Lower leg skin (tissue), 4 donors: ENCODE results near the gene PCED1A. TPM values are rescaled to one million over a fixed set of nuclear protein-coding genes. Genes with fewer than 3 reads are reported as not detected.

ENCODE experiments used
- DNase-seq, 2 donors: peaks; one replicate each; pipeline ENCODE4 v3.0.0-alpha.2; 2019; ENCODE audit warnings: low spot score in 2 of 2
- H3K4me3 ChIP-seq: fragments of 200-600 bp; sonication (generic); 2 replicates; pipeline ENCODE4 v1.5.1; 2017; ENCODE audit warnings: mild to moderate bottlenecking, low read depth; ENCODE audit not compliant: poor library complexity, severe bottlenecking
- CTCF ChIP-seq, 3 donors: fragments of 450-650 bp; IDR thresholded peaks; one replicate each; pipeline ENCODE4 v1.5.1; 2016; ENCODE audit warnings: antibody characterized with exemption in 3 of 3, mild to moderate bottlenecking in 3 of 3, moderate library complexity in 2 of 3
- POLR2A ChIP-seq, 2 donors: fragments of 450-650 bp; IDR thresholded peaks; one replicate each; pipeline ENCODE4 v1.6.1; 2016 to 2017; ENCODE audit warnings: antibody characterized with exemption in 2 of 2, mild to moderate bottlenecking in 1 of 2, moderate library complexity in 1 of 2
- WGBS, 2 donors: methylation state at CpG; one replicate each; pipeline ENCODE4 v1.1.5; 2018; 5-methylcytosine and 5-hydroxymethylcytosine counted together
- intact Hi-C: fragments of 100-400 bp; cut with DNase I; formaldehyde crosslinking; loops from one replicate; pipeline ENCODE4 v1.15.0; 2023; ENCODE audit warnings: low total_unique reads
- total RNA-seq, 4 donors: library from RNA; depleted of rRNA; stranded (reverse); fragments of >200 nt; gene quantifications; one replicate each; pipeline ENCODE4 v1.1.0, GENCODE V29; 2016

The PCED1A gene
- total RNA-seq, 4 donors from 2014 or later = 10.6 to 16.6 (median 13.1) TPM

GRCh38 chr20:2864626-2865025 is 24.2 kb upstream of the PCED1A start:
- intact Hi-C loops = no loop called here
- peak in 1 of 2 donors; percentile 52 for DNase-seq
- 94 to 97% methylated on average over 12 of the region's 12 CpGs for WGBS, 2 donors
- no peak overlapping the region for H3K4me3 ChIP-seq
- TF ChIP-seq CTCF (IDR thresholded peaks at IDR 0.05) (no peak), POLR2A (IDR thresholded peaks at IDR 0.05) (no peak)

- 86 to 90% methylated on average over 4 of the region's 4 CpGs for WGBS, 2 donors
- DNase-seq = no peak
- TF ChIP-seq CTCF (IDR thresholded peaks at IDR 0.05) = no peak
- no peak for TF ChIP-seq POLR2A (IDR thresholded peaks at IDR 0.05)
- H3K4me3 ChIP-seq = no peak overlapping the region
- intact Hi-C loops = no loop called here
Measured at GRCh38 chr20:2859330-2860121, 19.1 kb upstream of the PCED1A start.

GRCh38 chr20:2858591-2858990 is 18.1 kb upstream of the PCED1A start:
- no peak for DNase-seq
- 75 to 76% methylated on average over 2 of the region's 2 CpGs for WGBS, 2 donors
- intact Hi-C loops = no loop called here
- no peak overlapping the region for H3K4me3 ChIP-seq
- no peak for TF ChIP-seq CTCF (IDR thresholded peaks at IDR 0.05)

- intact Hi-C loops = no loop called here
- no peak overlapping the region for H3K4me3 ChIP-seq
- 88 to 93% methylated on average over 10 of the region's 10 CpGs for WGBS, 2 donors
- peak in 1 of 2 donors; percentile 29 for DNase-seq
- TF ChIP-seq POLR2A (IDR thresholded peaks at IDR 0.05) (no peak), CTCF (IDR thresholded peaks at IDR 0.05) (no peak)
Measured at GRCh38 chr20:2851086-2851485, 10.6 kb upstream of the PCED1A start.

GRCh38 chr20:2849529-2849928 is 9.1 kb upstream of the PCED1A start:
- intact Hi-C loops = no loop called here
- no peak overlapping the region for H3K4me3 ChIP-seq
- WGBS, 2 donors = 85 to 93% methylated on average over 4 of the region's 4 CpGs
- no peak for DNase-seq
- TF ChIP-seq POLR2A (IDR thresholded peaks at IDR 0.05) = no peak
- TF ChIP-seq CTCF (IDR thresholded peaks at IDR 0.05) = no peak

GRCh38 chr20:2847802-2848201 is 7.3 kb upstream of the PCED1A start:
- WGBS, 2 donors = 91 to 97% methylated on average over 4 of the region's 4 CpGs
- no peak for TF ChIP-seq POLR2A (IDR thresholded peaks at IDR 0.05)
- TF ChIP-seq CTCF (IDR thresholded peaks at IDR 0.05) = no peak
- intact Hi-C loops = no loop called here
- H3K4me3 ChIP-seq = no peak overlapping the region
- DNase-seq = peak in 1 of 2 donors; percentile 14
